D721Med (cell line): ENCODE results near the gene MPST.
"Not testable (repeated sequence)": the region's sequence is repeated elsewhere in the genome, so short reads cannot be mapped to it uniquely, and the experiment has no call there.

Experiments used
- DNase-seq: peaks from one replicate; pipeline ENCODE4 v3.0.0; 2011; ENCODE audit warnings: low spot score; ENCODE audit not compliant: insufficient read length
- FAIRE-seq: peaks from 2 replicates; lab custom pipeline; 2011; peaks lifted over from hg19 to GRCh38; lab: Jason Lieb, UNC
- TF ChIP-seq, protein P1 (sequence below): IDR thresholded peaks from 2 replicates; pipeline ENCODE4 v1.5.1; 2012; ENCODE audit warnings: mild to moderate bottlenecking, control low read depth; ENCODE audit not compliant: insufficient read depth; ENCODE audit errors: missing control alignments

Gene MPST

DNA sequence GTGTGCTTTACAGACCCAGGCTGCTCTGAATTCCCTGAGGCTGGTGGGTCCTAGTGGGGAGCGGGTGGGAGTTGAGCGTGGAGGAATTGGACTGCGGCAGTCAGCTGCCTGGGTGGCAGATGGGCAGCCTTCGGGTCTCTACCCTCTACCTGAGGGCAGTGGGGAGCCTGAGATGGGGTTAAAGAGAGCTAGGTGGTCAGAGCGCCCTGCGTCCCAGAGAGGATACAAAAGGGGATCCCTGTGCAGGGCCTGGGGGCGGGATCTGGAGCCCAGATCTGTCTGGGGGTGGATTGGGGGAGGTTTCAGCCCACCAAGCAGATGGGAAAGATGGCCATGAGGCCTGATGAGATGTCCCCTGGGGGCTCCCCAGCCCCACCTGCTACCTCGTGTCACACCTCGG is 50.2 kb downstream of the MPST start:
- no peak for DNase-seq
- FAIRE-seq = no peak
- TF ChIP-seq, protein P1, sequence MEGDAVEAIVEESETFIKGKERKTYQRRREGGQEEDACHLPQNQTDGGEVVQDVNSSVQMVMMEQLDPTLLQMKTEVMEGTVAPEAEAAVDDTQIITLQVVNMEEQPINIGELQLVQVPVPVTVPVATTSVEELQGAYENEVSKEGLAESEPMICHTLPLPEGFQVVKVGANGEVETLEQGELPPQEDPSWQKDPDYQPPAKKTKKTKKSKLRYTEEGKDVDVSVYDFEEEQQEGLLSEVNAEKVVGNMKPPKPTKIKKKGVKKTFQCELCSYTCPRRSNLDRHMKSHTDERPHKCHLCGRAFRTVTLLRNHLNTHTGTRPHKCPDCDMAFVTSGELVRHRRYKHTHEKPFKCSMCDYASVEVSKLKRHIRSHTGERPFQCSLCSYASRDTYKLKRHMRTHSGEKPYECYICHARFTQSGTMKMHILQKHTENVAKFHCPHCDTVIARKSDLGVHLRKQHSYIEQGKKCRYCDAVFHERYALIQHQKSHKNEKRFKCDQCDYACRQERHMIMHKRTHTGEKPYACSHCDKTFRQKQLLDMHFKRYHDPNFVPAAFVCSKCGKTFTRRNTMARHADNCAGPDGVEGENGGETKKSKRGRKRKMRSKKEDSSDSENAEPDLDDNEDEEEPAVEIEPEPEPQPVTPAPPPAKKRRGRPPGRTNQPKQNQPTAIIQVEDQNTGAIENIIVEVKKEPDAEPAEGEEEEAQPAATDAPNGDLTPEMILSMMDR = no peak

DNA sequence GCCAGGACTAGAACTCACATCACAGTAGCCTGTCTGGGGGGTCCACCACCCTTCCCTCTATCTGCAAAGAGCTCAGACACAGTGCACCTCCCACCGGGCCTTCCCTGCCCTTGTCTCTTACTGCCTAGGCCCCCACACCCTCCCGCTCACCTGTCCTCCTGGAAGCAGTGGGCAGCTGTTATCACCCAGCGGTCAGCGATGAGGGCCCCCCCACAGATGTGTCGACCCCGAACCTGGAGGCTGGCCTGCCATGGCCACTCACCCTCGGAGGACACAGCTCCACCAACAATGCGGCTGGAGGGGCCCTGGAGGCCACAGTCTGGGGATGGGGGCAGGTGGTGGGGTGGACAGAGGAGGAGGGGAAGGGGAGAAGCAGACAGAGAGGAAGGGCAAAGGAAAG is 50.8 kb downstream of the MPST start:
- no peak for DNase-seq
- TF ChIP-seq, protein P1 = no peak
- FAIRE-seq = no peak

DNA sequence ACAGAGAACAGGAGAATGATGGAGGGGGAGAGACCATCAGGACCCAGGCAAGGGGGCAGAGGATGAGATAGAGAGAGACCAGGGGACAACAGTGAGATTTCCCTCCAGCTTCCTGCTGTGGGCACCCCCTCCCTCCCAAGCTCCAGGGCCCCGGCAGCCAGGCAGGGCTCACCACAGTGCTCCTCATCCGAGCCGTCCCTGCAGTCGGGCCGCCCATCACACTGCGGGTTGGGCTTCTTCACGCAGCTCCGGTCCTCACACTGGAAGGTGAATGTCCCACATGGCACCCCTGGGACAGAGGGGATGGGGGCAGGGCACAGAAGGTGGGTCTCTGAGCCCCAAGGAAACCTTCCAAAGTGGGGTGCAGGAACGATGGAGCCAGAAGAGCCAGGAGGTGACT is 51.2 kb downstream of the MPST start:
- DNase-seq (no peak), FAIRE-seq (no peak)
- TF ChIP-seq, protein P1 = no peak

DNA sequence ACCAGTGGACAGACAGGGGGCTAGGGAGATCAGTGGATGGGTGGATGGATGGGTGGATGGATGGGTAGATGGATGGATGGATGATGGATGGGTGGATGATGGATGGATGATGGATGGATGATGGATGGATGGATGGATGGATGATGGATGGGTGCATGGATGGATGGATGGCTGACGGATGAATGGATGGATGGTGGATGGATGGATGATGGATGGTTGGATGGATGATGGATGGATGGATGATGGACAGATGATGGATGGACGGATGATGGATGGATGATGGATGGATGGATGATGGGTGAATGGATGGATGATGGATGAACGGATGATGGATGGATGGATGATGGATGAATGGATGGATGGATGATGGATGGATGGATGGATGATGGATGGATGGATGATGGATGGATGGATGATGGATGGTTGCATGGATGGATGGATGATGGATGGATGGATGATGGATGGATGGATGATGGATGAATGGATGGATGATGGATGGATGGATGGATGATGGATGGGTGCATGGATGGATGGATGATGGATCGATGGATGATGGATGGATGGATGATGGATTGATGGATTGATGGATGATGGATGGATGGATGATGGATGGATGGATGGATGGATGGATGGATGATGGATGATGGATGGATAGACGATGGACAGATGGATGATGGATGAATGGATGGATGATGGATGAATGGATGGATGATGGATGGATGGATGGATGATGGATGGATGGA is 52.5 kb downstream of the MPST start:
- not testable (repeated sequence) for DNase-seq, FAIRE-seq

DNA sequence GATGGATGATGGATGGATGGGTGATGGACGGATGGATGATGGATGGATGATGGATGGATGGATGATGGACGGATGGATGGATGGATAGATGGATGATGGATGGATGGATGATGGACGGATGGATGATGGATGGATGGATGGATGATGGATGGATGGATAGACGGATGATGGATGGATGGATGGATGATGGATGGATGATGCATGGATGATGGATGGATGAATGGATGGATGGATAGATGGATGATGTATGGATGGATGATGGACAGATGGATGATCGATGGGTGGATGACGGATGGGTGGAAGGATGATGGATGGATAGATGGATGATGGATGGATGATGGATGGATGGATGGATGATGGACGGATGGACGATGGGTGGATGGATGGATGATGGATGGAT is 53.1 kb downstream of the MPST start:
- TF ChIP-seq, protein P1 = no peak
- FAIRE-seq (no peak), DNase-seq (no peak)

DNA sequence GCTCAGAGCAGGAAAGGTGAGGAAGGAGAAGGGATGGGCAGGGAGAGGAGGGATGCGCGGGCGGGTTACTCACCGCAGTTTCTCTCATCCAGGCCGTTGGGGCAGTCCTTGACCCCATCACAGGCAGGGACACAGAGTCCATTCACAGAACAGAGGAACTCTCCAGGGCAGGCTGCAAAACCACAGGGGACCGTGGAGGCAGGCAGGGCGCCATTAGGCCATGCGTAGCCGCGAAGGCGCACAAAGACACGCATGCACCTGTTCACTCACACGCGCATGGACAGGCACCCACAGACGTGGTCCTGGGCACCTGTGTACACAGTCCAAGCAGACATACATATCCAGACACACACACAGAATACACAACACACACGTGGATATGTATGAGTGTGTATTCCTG is 55.0 kb downstream of the MPST start:
- TF ChIP-seq, protein P1 = no peak
- no peak for FAIRE-seq
- no peak for DNase-seq

DNA sequence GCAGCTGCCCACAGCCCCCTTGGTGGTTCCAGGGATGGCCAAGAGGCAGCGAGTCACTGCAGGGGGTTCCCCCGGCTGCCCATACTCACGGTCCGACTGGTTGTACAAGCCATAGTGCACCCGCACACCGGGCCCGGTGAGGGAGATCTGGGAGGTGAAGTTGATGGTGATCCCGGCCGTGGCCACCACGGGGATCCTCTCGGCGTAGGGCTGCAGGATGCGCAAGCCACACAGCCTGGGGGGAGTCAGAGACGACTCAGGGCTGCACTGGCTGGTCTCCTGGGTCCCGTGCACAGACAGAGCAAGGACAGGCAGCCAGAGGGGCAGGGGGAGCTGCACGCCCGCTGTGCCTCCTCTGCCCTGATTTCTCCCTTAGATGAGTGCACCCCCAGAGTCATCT is 55.5 kb downstream of the MPST start:
- FAIRE-seq = no peak

More for the DNA sequence above, 55.5 kb downstream of the MPST start:
- DNase-seq = no peak
- TF ChIP-seq, protein P1 = no peak
